GM12864 (cell line): ENCODE measurements around the gene USP32.
"Not testable (repeated sequence)": the region's sequence is repeated elsewhere in the genome, so short reads cannot be mapped to it uniquely, and the experiment has no call there.

ENCODE experiments used
- DNase-seq: peaks from one replicate; pipeline ENCODE4 v3.0.0-alpha.2; 2011; ENCODE audit warnings: low read depth
- H3K4me3 ChIP-seq: 2 replicates; pipeline ENCODE4 v1.5.1; 2011; ENCODE audit warnings: mild to moderate bottlenecking, low read depth, low read length, control low read depth
- TF ChIP-seq, protein P1 (sequence below): IDR thresholded peaks from 2 replicates; pipeline ENCODE4 v1.5.1; 2011; ENCODE audit warnings: low read depth, mild to moderate bottlenecking, moderate library complexity, low read length, control low read depth, inconsistent platforms; ENCODE audit errors: missing control alignments

USP32 gene

DNA sequence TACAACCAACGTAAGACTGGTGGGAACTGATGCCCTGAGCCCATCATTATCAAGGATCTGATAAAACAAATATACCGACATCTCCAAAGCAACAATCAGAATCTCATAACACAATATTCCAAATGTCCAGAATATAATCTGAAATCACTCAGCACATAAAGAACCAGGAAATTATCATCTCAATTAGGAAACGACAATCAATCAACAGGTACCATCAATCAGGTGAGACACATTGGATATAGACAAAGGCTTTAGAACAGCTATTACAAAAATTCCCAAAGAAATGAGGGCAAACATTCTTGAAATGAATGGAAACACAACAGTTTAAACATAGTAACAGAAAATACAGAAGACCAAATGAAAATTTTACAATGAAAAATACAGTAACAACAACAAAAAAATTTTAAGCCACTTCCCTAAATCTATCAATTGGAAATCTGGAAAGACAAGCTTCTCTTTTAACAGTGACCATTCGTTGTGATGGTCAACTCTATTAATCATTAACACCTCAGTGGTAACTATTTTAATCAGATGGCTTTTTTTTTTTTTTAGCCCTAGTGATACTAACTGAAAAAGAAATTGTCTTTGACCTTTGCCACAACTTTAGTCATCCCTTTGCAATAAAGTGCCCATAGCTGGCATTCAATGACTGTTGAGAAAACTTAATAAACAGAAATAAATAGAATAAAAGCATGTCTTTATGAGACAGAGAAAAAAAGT, 70.4 kb downstream of the USP32 start:
- H3K4me3 ChIP-seq = no peak overlapping the region
- no peak for DNase-seq
- TF ChIP-seq, protein P1, sequence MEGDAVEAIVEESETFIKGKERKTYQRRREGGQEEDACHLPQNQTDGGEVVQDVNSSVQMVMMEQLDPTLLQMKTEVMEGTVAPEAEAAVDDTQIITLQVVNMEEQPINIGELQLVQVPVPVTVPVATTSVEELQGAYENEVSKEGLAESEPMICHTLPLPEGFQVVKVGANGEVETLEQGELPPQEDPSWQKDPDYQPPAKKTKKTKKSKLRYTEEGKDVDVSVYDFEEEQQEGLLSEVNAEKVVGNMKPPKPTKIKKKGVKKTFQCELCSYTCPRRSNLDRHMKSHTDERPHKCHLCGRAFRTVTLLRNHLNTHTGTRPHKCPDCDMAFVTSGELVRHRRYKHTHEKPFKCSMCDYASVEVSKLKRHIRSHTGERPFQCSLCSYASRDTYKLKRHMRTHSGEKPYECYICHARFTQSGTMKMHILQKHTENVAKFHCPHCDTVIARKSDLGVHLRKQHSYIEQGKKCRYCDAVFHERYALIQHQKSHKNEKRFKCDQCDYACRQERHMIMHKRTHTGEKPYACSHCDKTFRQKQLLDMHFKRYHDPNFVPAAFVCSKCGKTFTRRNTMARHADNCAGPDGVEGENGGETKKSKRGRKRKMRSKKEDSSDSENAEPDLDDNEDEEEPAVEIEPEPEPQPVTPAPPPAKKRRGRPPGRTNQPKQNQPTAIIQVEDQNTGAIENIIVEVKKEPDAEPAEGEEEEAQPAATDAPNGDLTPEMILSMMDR = no peak

DNA sequence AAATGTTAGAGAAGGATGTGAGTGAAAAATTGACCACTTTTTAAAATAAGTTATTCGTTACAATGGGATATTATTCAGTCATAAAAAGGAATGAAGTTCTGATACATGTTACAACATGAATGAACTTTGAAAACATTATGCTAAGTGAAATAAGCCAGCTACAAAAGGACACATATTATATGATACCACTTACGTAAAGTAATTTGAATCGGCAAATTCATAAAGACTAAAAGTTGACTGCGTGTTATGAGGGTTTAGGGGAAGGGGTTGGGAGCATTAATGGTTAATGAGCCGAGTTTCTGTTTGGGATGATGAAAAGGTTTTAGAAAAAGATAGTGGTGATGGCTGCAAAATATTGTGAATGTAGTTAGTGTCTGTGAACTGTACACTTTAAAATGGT, 73.1 kb downstream of the USP32 start:
- TF ChIP-seq, protein P1 = no peak
- DNase-seq = no peak
- H3K4me3 ChIP-seq = no peak overlapping the region

DNA sequence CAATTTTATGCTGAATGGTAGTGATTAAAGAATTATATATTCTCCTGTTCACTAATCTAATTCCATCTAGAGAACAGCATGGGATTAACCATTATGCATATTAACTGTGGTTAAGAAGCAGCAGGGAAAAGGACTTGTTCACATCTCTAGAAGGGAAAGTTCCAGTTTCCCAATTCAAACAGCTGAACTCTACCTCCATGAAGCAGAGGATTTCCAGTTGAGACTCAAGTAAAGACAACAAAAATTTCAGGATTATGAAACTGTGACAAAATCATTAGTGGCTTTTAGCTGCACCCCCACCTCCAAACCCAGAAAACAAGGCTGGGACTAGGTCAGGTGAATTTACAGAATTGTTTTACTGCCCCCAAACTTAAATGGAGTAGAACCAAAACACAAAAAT, 73.6 kb downstream of the USP32 start:
- TF ChIP-seq, protein P1 = no peak
- no peak for DNase-seq
- H3K4me3 ChIP-seq = no peak overlapping the region

DNA sequence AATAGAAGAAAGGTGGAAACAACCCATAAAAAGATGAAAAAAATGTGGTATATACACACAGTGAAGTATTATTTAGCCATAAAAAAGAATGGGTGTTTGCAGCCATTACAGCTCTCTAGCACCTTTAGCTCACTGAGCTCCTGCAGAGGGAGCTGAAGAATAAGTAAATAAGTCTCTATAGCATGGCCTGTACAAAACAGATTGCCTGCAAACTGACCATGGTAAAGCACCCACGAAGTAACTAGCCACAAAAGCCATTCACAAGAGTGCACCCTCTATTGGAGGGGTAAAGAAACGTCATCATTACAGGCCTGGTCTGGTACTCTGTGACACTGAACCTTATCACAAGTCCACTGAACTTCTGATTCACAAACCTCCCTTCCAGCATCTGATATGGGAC, 76.3 kb downstream of the USP32 start:
- TF ChIP-seq, protein P1 = peak; percentile 18
- DNase-seq = no peak

DNA sequence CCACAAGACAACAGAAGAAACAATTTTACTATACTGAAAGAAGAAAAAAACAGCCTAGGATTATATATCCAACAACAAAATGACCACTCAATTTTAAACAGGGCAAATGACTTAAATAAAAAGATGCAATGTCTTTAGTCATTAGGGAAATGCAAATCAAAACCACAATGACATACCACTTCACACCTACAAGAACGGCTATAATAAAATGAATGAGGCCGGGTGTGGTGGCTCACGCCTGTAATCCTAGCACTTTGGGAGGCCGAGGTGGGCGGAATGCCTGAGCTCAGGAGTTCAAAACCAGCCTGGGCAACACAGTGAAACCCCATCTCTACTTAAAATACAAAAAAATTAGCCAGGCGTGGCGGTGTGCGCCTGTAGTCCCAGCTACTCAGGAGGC, 77.0 kb downstream of the USP32 start:
- DNase-seq, H3K4me3 ChIP-seq: not testable (repeated sequence)

More for the DNA sequence above, 76.3 kb downstream of the USP32 start:
- H3K4me3 ChIP-seq = no peak overlapping the region

DNA sequence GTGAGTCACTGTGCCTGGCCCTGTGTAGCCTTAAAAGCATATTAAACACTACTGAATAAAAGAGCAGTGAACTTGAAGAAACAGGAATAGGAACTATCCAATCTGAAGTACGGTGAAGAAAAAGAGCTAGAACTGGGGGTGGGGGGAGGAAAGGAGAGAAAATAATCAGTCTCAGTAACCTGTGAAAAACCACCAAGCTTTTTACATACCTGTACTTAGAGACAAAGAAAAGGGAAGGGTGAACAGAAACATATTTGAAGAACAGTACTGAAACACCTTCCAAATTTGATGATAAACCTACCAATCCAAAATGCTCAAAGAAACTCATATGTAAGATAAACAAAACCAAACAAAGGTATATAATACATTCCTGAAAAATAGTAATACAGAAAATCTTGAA, 77.5 kb downstream of the USP32 start:
- no peak overlapping the region for H3K4me3 ChIP-seq
- peak; percentile 41 for DNase-seq
- TF ChIP-seq, protein P1 = no peak

DNA sequence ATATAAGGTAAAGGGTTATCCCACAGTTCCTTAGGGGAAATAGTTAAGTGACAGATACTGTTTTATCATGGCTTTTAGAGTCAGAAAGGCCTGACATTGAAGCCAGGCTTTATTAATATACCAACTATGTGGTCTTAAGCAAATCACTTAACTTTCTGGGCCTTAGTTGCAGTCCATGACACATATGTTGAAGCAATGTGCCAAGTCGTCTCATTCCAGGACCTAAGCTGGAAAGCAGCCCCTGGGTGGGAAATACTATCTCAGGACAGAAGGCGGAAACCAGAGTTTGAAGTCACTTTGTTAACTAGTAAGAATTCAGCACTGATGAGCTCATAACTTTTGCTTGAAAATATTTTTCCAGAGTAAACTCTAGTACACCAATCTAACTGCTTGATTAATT, 80.0 kb downstream of the USP32 start:
- no peak overlapping the region for H3K4me3 ChIP-seq
- DNase-seq = no peak
- TF ChIP-seq, protein P1 = no peak
